GM21528 (cell line): Measurements from ENCODE around the gene KLRK1.
"Not testable (repeated sequence)": the region's sequence is repeated elsewhere in the genome, so short reads cannot be mapped to it uniquely, and the experiment has no call there.

ENCODE experiments used
- ATAC-seq: cut with Tn5 transposase; IDR thresholded peaks from one replicate; pipeline ENCODE4 v1.9.1; 2021; ENCODE audit warnings: mild to moderate bottlenecking, moderate library complexity; ENCODE audit not compliant: unreplicated experiment, low FRiP score

KLRK1 gene

DNA sequence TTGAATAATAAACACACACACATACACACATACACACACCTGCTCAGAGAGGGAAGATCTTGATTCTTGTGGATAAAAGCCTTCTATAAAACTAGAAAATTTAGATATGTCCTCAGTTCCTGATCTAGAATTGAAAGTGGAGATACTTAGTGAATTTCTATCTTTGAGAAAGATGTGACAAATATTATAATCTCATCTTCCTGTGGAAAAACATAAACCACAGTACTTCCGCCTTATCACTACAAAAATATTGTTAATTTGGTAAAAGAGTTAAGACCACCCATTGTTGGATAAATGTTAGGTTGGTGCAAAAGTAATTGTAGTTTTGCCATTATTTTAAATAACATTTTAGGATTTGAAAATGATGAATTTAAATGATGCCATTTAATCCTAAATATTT is at the start of gene KLRK1:
Gene KLRK1, minus strand, starts transcription at position 138 of the 400 bp plus-strand sequence. CDS start 1,231 bp downstream, outside the sequence.
- no peak for ATAC-seq

DNA sequence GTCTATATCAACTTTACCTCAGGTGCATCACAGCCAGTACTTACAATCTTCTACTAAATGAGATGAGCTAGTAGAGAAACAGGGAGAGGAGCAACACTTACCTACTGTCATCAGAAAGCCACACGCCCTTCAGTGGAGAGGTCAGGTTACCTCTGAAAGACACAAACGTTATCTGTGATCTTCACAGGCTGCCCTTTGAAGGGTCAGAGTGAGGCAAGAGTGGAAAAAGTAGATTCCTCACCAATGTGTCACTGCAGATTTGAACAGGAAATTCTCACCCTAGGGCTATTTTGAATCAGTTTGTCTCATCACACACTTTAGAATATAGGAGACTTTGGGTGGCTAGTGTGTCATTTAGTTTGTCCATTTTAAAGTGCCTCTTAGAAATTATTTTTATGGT is 47.8 kb upstream of the KLRK1 start:
- not testable (repeated sequence) for ATAC-seq

DNA sequence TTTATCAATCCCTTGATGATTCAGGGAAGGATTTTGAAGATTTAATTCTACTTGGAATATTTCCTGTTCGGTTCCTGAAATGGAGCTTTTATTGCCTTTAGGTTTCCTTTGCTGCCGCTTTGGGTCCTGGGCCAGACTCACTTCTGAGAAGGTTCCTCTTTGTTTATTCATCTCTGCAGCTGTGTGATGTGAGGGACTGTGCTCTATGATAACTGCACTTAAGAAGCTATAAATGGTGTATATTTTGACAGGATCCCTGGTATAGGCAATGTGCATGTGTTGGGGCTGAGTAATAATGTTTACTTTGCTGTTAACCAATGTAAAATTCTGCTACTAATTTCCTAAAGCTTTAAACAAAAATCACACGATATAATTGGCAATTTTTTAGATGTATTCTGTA is 46.0 kb upstream of the KLRK1 start, which contains the start of gene KLRC2:
Gene KLRC2, minus strand, starts transcription at position 195 of the 400 bp plus-strand sequence. Its CDS starts 24 bp downstream, at position 171.
- not testable (repeated sequence) for ATAC-seq

DNA sequence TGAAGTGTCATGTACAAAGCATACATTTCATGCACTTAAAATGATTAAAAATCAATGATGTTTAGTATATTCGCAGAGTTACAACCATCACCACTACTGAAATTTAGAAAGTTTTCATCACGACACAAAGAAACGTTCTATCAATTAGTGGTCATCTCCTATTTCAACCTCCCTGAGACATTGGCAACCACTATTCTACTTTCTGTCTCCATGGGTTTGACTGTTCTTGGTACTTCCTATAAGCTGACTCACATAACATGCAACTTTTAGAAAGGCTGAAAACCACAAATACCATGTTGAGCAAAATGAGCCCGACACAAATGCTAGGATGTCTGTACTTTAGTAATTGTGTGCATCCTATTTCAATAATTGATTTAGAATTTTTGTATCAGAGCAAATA is 40.8 kb upstream of the KLRK1 start:
- ATAC-seq = not testable (repeated sequence)

DNA sequence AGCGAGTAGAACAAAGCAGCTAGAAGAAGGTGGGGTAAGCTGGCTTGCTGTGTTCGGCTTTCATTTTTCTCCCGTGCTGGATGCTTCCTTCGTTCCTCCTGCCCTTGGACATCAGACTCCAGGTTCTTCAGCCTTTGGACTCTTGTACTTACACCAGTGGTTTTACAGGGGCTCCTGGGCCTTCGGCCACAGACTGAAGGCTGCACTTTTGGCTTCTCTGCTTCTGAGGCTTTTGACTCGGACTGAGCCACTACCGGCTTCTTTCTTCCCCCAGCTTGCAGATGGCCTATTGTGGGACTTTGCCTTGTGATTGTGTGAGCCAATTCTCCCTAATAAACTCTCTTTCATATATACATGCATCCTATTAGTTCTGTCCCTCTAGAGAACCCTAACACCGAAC is 36.1 kb upstream of the KLRK1 start:
- ATAC-seq = not testable (repeated sequence)

DNA sequence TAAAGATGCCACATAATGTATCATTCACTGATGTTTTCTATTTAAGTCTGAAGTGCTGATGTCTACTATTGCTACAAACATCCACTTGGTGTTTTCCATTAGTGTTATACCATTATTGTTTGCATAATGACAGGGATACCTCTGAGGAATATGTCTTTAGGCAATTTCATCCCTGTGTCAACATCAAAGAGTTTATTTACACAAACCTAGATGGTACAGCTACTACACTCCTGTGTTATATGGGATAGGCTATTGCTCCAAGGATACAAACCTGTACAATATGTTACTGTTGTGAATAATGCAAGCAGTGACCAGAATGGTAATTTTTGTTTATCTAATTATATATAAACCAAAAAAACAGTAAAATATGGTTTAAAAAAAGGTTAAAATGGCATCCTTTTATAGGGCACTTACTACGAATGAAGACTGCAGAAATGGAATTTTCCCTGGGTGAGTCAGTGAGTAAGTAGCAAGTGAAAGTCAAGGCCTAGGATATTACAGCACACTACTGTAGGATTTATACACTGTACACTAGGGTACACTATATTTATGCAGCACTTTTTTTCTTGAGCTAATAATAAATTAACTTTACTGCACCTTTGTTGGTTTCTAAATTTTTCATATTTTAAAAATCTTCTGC is 34.5 kb upstream of the KLRK1 start:
- ATAC-seq = not testable (repeated sequence)

DNA sequence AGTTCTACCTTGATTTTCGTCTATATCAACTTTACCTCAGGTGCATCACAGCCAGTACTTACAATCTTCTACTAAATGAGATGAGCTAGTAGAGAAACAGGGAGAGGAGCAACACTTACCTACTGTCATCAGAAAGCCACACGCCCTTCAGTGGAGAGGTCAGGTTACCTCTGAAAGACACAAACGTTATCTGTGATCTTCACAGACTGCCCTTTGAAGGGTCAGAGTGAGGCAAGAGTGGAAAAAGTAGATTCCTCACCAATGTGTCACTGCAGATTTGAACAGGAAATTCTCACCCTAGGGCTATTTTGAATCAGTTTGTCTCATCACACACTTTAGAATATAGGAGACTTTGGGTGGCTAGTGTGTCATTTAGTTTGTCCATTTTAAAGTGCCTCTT is 32.3 kb upstream of the KLRK1 start:
- not testable (repeated sequence) for ATAC-seq

DNA sequence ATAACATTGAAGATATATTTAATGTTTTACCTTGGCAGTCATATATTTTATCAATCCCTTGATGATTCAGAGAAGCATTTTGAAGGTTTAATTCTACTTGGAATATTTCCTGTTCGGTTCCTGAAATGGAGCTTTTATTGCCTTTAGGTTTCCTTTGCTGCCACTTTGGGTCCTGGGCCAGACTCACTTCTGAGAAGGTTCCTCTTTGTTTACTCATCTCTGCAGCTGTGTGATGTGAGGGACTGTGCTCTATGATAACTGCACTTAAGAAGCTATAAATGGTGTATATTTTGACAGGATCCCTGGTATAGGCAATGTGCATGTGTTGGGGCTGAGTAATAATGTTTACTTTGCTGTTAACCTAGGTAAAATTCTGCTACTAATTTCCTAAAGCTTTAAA is 30.5 kb upstream of the KLRK1 start, which contains the start of gene KLRC3:
Gene KLRC3, minus strand, starts transcription at position 262 of the 400 bp plus-strand sequence. Its CDS starts 45 bp downstream, at position 217.
- ATAC-seq = not testable (repeated sequence)

DNA sequence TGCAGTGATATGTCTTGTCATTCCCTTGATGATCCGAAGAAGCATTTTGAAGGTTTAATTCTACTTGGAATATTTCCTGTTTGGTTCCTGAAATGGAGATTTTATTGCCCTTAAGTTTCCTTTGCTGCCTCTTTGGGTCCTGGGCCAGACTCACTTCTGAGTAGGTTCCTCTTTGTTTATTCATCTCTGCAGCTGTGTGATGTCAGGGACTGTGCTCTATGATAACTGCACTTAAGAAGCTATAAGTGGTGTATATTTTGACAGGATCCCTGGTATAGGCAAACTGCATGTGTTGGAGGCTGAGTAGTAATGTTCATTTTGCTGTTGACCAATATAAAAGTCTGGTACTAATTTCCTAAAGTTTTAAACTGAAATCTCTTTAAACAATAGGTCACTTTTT is 19.6 kb upstream of the KLRK1 start, which contains the start of gene KLRC4:
Gene KLRC4, minus strand, starts transcription at position 366 of the 400 bp plus-strand sequence. Its CDS starts 182 bp downstream, at position 184.
- ATAC-seq = no peak

DNA sequence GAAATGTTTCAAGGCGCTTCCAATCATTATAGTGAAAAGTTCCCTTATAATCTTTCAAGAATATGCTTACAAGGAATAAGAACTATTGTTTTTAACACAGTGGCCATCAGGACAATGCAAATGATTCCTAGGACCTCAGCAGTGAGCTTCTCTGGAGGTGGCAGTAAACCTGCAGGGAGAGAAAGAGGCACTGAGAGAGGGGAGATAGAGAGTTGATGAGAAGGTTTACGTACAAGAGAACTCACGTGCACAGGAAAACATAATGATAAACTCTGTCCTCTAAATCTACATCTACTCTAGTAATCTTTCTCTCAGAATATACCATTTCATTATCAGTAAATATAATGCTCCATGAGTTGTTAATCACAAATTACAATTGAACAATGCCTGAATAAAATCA is 19.0 kb upstream of the KLRK1 start:
- ATAC-seq = no peak

DNA sequence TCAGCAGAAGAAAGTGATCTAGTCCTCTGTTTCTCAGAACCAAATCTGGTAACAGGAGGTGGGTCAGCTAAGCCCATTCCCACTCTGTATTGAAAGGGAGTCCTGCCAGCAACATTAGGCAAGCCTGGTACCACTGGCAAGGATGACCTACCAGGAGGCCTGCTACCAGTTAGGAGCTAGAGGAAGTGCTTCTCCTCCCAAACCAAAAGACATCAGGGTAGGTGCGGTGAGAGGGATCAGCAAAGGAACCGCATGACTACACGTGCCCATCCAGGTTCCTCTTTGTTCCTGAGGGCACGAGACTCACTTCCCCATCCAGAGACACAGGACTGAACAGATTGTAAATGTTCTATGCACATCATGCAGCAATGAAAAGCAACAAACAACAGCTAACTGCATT is 16.9 kb upstream of the KLRK1 start:
- ATAC-seq = no peak

DNA sequence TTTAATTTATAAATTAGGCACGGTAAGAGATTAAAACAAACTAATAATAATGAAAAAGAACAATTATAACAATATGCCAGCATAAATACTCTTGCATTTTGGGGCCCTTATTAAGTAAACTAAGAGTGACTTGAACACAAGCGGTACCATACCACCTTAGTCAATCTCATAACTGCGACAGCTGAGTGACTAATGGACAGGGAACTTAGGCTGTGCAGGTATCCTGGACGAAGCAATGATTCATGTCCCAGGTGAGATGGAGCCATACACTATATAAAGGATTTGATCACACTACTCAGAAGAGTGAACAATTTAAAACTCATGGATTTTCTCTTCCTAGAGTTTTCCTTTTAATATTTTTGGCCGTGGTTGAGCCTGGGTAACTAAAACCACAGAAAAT is 15.5 kb upstream of the KLRK1 start:
- ATAC-seq = no peak

DNA sequence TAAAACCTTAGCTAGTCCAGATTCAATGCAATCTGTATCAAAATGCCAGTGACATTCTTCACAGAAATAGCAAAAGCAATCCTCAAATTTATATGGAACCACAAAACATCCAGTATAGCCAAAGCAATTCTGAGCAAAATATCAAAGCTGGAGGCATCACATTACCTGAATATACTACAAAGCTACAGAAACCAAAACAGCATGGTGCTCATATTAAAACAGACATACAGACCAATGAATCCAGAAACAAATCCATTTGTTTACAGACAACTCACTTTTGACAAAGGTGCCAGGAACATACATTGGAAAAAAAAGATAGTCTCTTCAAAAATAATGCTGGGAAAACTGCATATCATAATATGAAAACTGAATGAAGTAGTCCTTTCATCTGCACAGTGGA is 15.0 kb upstream of the KLRK1 start:
- ATAC-seq = no peak

DNA sequence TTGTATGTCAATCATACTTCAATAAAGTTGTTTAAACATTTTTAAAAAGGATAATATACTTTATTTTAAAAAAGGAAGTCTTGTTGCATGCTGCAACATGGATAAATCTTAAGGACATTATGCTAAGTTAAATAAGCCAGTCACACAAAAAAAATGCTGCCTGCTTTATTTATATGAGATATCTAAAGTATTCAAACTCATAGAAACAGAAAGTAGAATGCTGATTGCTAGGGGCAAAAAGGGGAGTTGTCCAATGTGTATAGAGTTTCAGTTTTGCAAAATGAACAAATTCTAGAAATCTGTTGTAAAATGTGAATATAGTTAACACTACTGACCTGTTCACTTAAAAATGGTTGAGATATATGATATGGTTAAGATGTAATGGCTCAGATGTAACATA is 11.0 kb upstream of the KLRK1 start:
- ATAC-seq = no peak

DNA sequence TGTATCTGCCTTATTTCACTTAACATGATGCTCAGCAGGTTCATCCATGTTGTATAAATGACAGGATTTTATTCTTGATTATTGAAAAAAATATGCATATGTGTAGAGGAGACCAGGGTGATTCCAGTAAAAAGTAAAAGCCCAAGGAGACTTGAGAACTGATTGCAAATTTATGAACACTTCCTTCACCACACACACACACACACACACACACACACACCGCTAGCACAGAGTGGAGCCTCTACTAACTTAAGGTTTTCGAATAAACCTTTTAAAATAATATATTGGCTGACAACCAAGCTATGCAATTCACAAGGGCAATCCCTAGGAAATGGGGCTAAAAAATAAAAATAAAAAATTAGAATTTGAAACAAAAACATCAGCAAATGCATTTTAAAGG is 8.3 kb upstream of the KLRK1 start:
- no peak for ATAC-seq

DNA sequence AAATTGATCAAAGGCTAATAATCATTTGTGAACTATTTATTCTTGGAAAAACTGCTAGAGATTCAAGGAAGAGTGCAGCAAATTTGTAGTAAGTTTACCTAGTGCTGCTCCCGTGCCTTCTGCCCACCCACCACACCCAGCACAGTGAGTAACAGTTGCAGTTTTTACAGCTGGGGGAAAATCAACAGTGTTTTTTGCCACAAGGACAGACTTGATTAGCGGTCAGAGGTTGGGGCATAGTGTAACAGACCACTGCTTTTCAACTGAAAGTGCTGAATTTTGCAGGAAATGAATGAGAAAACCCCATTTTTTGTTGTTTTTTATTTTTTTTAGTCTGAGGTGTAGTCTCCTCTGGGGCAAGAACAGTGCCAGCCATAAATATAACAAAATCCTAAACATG is 7.5 kb upstream of the KLRK1 start:
- no peak for ATAC-seq

DNA sequence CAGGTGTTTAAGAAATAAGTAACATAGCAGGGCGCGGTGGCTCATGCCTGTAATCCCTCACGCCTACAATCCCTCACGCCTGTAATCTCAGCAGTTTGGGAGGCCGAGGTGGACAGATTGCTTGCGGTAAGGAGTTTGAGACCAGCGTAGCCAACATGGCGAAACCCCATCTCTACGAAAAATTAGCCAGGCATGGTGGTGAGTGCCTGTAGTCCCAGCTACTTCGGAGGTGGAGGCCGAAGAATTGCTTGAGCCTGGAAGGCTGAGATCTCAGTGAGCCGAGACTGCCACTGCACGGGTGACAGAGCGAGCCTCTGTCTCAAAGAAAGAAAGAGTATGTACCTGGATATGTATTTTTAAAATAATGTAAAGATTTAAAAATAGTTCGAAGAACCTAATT is 6.3 kb upstream of the KLRK1 start:
- ATAC-seq = not testable (repeated sequence)

DNA sequence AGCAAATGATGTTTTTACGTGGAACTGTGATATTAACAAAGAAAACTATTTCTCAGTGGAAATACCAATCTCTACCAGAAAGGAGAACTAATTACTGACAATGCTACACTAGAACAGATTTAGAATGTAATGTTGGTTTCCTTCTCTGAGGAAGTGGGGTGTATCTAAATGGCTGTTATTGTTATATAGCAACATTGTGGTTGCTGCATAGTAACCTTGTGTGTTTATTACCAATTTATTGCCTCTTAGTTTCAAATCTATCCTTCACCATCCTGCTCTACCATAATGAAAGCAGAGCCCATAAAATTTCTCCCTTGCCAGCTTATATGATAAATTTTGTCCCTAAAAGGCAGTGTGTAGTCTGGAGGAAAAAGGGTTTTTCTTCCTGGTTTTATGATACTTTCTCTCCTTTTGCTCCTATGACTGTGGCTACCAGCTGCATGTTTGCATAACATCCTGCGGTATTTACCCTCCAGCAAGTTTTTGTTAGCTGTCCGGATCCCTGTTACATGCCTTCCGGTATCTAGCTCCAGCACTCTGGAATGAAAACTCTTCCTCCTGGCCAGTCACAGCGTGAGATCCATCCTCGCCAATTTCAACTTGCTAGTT is 5.7 kb upstream of the KLRK1 start:
- peak; percentile 72 for ATAC-seq

DNA sequence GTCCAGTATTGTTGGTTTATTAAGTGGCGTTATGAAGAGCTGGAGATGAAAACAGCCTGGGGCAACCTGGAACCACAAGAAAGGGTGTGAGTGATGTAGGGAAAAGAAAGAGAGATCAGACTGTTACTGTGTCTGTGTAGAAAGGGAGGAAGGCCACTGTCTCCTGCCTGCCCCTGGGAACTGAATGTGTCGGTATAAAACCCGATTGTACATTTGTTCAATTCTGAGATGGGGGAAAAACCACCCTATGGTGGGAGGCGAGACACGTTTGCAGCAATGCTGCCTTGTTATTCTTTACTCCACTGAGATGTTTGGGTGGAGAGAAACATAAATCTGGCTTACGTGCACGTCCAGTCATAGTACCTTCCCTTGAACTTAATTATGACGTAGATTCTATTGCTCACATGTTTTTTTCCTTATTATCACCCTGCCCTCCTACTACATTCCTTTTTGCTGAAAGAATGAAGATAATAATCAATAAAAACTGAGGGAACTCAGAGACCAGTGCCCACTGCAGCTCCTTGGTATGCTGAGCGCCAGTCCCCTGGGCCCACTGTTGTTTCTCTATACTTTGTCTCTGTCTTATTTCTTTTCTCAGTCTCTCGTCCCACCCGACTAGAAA is 4.8 kb upstream of the KLRK1 start:
- ATAC-seq = not testable (repeated sequence)

DNA sequence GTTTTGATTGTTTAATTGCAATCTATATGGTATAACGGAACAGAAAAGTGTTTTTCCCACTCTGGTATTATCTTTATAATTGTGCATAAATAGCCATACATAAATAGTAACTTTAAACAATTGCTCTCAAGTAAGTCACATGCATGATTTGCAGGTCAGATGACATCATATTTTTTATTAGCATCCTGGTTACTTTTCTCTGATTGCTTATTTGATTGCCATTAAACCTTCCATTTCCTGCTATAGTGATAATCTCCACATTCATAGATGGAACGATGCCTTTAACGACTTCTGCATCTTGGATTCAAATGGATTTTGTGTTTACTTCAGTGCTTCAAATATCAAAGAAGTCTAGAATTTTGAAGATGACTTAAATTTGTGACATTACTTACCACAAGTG is 3.5 kb upstream of the KLRK1 start:
- no peak for ATAC-seq

DNA sequence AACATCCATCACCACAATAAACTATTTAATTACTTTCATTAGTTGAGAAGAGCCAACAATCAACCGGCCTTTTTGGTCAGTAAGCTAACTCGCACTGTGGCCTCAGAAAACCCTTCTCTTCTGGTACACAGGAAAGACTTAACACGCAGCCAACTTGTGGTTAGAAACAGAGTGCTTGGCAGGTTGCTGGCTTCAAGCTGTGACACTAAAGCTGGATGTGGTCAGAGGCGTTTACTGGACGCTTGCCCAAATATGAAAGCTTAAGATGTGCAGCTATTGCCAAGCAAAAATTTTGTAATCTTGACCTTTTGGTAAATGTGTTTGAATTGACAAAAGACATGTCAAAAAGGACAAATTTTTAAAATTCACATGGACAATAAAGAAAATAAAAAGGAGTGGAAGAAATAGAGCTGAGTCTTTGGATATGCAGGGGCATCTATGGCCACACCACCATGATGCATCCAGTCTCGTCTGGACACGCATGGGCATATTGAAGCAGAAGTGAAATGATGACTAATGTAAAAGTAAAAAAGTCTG is 2.6 kb upstream of the KLRK1 start:
- ATAC-seq = no peak
